Activated CD4-positive, alpha-beta memory T cell treated with anti-CD3 and anti-CD28 coated beads, Interleukin-2, amount 10 ng/mL, durations not matched to agents 7 days and 5 days (primary cell): Measurements from ENCODE around the gene USP14. TPM values are rescaled to one million over a fixed set of nuclear protein-coding genes. Genes with fewer than 3 reads are reported as not detected.

Experiments
- CTCF ChIA-PET: fragments of 350-600 bp; sonication (Branson Sonifier 250); formaldehyde crosslinking; loops from one replicate; lab custom pipeline; 2021; ENCODE audit warnings: antibody characterized with exemption, inconsistent platforms; lab: Charles Lee
- POLR2A ChIA-PET: fragments of 350-600 bp; sonication (Branson Sonifier 250); formaldehyde crosslinking; loops from one replicate; lab custom pipeline; 2021; ENCODE audit warnings: antibody characterized with exemption; lab: Charles Lee
- DNase-seq: peaks from one replicate; pipeline ENCODE4 v3.0.0-alpha.2; 2020
- H3K27ac Mint-ChIP-seq: one replicate; pipeline ENCODE4 v1.8.0; 2021; ENCODE audit warnings: mild to moderate bottlenecking, mixed read lengths
- H3K27me3 Mint-ChIP-seq: one replicate; pipeline ENCODE4 v1.8.0; 2021; ENCODE audit warnings: mixed read lengths
- H3K36me3 Mint-ChIP-seq: one replicate; pipeline ENCODE4 v1.8.0; 2021; ENCODE audit warnings: low read depth, mixed read lengths
- H3K4me1 Mint-ChIP-seq: one replicate; pipeline ENCODE4 v1.8.0; 2021; ENCODE audit warnings: mixed read lengths
- H3K4me3 Mint-ChIP-seq: one replicate; pipeline ENCODE4 v1.8.0; 2021; ENCODE audit warnings: mild to moderate bottlenecking, mixed read lengths
- H3K9me3 Mint-ChIP-seq: one replicate; pipeline ENCODE4 v1.8.0; 2021; ENCODE audit warnings: mixed read lengths
- total RNA-seq, 2 experiments: library from RNA; stranded (reverse); gene quantifications; one replicate each; pipeline ENCODE4 v1.2.3, GENCODE V29; 2021

USP14 gene
- total RNA-seq, 2 experiments from 2014 or later = 63.4 to 64.4 TPM

DNA sequence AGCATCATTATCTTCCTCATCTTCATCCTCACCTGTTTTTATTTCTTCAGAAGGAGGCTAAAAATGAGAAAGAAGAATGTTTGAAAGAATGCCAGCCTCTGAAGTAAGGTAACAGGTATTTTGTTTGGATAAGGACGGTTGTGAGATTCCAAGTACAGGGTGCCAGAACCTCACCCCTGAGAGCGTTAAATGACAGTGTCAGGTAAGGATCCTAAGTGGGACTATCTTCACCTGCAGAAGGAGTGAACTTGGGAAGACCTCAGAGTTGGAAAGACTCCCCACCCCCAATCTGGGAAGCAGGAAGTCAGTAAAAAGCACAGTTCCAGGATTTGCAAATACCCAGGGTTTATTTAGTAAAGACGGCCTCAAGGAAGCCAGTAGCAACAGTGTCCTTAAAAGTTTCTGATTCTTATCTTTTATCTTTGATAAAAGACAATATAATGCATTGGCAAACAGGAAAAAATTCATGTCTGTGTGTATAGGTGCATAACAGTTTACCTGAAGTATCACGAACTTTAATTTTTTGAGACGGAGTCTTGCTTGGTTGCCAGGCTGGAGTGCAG is 57.2 kb downstream of the USP14 start:
- H3K27me3 Mint-ChIP-seq = no peaks in the 10 kb centered on the region
- no peak for DNase-seq
- CTCF ChIA-PET = no interaction called here
- H3K36me3 Mint-ChIP-seq = peaks cover 69% of the 10 kb centered on the region
- H3K27ac Mint-ChIP-seq = no peak overlapping the region
- POLR2A ChIA-PET = interaction anchor here (1.1 to 1.5 kb wide), 2 partner anchors 10 to 53 kb away, joined by 3 read pairs; partner anchors contain the start of gene THOC1
- no peak overlapping the region for H3K4me3 Mint-ChIP-seq
- H3K9me3 Mint-ChIP-seq = no peaks in the 10 kb centered on the region
- no peaks in the 10 kb centered on the region for H3K4me1 Mint-ChIP-seq

DNA sequence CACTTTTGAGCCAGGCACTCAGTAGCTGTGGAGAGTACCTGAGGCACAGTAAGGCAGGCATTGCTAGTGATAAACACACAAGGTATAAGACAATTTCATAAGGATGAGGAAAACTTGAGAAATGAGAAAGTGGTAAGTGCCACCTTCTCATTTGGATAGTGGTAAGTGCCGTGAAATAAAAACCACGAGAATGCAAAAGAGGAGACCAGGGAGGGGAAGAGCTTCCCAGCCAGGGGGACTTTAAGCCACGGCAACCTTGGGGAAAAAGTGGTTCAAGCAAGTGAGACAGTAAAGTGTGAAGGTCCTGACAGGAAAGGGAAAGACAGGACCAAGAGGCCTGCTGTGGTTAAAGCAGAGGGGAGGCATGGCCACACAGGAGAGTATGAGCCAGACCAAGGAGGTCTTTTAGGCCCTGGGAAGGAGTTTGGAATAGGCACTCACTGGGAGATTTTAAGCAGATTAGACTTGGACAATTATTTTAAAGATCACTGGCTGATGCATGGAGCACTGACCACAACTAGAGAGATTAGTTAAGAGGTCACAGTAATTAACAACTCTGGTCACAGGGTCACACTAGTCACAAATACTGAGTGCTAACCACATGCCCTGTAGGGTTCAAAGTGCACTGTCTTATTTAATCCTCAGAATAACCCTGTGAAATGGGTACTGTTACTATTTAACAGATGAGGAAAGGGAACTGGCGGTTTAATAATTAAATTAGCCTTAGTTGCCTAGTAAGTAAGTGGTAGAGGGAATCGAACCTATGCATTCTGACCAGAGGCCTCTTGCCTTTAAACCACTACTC is 59.4 kb downstream of the USP14 start:
- peaks cover 60% of the 10 kb centered on the region for H3K36me3 Mint-ChIP-seq
- H3K4me3 Mint-ChIP-seq = no peak overlapping the region
- peak overlapping the region; percentile 3 for H3K27ac Mint-ChIP-seq
- no peaks in the 10 kb centered on the region for H3K27me3 Mint-ChIP-seq
- no peaks in the 10 kb centered on the region for H3K9me3 Mint-ChIP-seq
- ChIA-PET POLR2A (no interaction called here), CTCF (no interaction called here)
- no peaks in the 10 kb centered on the region for H3K4me1 Mint-ChIP-seq
- DNase-seq = no peak

DNA sequence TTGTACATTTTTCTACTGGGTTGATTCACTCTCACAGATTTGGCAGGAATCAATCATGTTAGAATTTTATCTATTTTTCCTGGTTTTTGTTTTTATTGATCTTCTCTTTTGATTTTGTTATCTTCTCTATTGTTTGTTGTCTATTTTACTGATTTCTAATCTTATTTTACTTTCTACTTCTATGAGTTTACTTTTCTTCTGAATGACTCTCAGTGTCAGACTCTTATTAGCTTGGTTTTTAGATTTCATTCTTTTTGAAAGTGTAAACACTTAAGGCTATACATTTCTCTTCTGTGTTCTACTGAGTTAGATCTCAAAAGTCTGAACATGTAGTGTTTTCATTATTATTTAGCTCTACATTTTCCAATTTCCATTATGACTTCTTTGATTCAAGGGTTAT is 62.4 kb downstream of the USP14 start:
- CTCF ChIA-PET = no interaction called here
- POLR2A ChIA-PET = no interaction called here
- no peak overlapping the region for H3K4me3 Mint-ChIP-seq
- H3K9me3 Mint-ChIP-seq = no peaks in the 10 kb centered on the region
- no peak overlapping the region for H3K27ac Mint-ChIP-seq
- no peaks in the 10 kb centered on the region for H3K4me1 Mint-ChIP-seq
- DNase-seq = no peak
- peaks cover 61% of the 10 kb centered on the region for H3K36me3 Mint-ChIP-seq
- H3K27me3 Mint-ChIP-seq = no peaks in the 10 kb centered on the region

DNA sequence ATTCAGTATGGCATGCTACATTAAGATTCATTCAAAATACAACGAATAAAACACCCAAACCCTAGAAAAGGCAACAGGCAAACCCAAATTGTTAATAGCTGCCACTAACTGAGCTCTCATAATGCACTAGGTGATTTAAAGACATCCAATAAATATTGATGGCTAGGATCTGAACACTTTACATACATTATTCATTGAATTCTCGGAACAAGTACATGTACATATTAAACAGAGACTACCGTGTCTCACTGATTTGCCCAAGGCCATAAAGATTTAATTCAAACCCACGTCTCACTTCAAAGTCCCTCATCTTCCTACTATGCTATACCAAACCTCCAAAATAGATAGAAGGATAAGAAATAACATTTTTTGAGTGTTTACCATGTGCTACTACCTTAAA is 67.4 kb downstream of the USP14 start:
- Mint-ChIP-seq H3K36me3 (peaks cover 43% of the 10 kb centered on the region), H3K27ac (no peak overlapping the region), H3K4me1 (no peaks in the 10 kb centered on the region), H3K27me3 (no peaks in the 10 kb centered on the region), H3K9me3 (no peaks in the 10 kb centered on the region), H3K4me3 (no peak overlapping the region)
- ChIA-PET POLR2A (interaction anchor here (1.1 to 1.5 kb wide), 2 partner anchors 10 to 12 kb away, joined by 3 to 4 read pairs; no protein-coding TSS in a partner anchor), CTCF (no interaction called here)
- no peak for DNase-seq

DNA sequence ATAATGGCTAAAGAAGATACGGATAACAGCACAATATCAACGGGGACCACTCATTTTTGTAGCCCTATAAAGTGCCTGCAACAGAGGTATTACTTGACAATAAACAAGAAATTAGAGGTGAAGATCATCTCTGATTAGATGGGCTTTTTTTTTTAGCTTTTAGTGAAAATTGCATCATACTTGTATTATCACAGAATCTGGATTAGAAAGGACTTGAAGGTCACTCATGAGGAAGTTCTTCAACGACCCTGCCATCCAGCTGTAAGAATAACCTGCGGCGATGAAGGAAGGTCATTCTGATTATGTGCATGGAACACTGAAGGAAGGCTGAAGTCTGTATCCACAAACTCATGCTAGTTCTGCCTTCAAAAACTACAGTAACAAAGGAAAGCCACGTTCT is 69.0 kb downstream of the USP14 start:
- Mint-ChIP-seq H3K27me3 (no peaks in the 10 kb centered on the region), H3K9me3 (no peaks in the 10 kb centered on the region), H3K4me3 (no peak overlapping the region), H3K4me1 (no peaks in the 10 kb centered on the region), H3K36me3 (peaks cover 42% of the 10 kb centered on the region), H3K27ac (no peak overlapping the region)
- POLR2A ChIA-PET = no interaction called here
- no peak for DNase-seq
- CTCF ChIA-PET = no interaction called here

DNA sequence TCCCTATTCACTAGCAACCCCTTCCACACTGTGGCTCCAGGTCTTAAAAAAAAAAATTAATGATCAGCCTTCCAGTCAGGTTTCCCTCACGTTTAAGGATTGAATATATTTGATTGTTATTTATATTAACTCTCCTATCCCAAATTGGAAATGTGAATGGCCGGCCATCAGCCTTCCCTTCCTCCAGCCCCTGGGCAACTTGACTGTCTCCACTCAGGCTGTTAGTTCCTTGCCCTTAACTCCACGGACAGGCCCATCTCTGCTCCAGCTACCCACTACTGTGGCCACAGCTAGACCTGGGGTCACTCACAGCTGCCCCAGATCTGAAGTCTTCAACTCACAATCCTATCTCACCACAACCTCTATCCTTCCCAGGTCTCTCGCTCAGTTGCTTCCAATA is 69.5 kb downstream of the USP14 start:
- CTCF ChIA-PET = no interaction called here
- H3K9me3 Mint-ChIP-seq = no peaks in the 10 kb centered on the region
- H3K4me3 Mint-ChIP-seq = no peak overlapping the region
- no peak overlapping the region for H3K27ac Mint-ChIP-seq
- peaks cover 37% of the 10 kb centered on the region for H3K36me3 Mint-ChIP-seq
- no peak for DNase-seq
- POLR2A ChIA-PET = no interaction called here
- no peaks in the 10 kb centered on the region for H3K4me1 Mint-ChIP-seq
- H3K27me3 Mint-ChIP-seq = no peaks in the 10 kb centered on the region

DNA sequence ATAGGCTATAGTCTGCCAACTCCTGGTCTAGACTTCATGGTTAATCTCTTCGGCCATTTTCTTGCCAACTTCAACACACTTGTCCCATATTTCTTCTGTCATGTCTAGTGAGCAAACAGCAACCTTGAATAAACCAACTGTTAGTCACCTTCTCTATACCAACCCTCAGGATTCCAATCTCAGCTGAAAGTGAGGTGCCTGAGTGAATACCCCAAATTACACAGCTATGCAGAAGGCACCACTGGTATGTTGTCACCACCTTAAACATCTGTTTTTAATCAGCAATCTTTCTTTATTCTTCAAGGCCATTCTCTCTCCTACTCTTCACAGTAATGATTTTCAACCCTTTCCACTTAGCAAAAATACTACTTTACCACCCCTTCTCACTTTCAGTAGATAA is 70.2 kb downstream of the USP14 start:
- Mint-ChIP-seq H3K4me3 (no peak overlapping the region), H3K9me3 (no peaks in the 10 kb centered on the region), H3K27me3 (no peaks in the 10 kb centered on the region), H3K4me1 (no peaks in the 10 kb centered on the region), H3K27ac (no peak overlapping the region), H3K36me3 (peaks cover 32% of the 10 kb centered on the region)
- DNase-seq = no peak
- ChIA-PET POLR2A (no interaction called here), CTCF (no interaction called here)

DNA sequence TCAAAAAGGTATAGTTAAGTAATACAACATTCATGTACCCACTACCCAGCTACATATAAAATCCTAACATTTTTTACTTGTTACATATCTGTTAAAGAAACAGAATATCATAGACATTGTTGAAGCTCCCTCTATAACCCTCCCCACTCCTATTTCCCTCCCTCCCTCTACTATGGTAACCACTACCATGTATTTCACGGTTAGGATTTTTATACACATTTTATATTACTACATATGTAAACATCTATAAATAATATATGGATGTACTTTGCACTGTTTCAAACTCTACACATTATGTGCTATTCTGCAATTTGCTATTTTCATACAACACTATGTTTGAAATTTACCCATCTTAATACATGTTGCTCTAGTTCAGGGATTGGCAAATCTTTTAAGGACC is 73.2 kb downstream of the USP14 start:
- CTCF ChIA-PET = no interaction called here
- POLR2A ChIA-PET = no interaction called here
- Mint-ChIP-seq H3K27me3 (no peaks in the 10 kb centered on the region), H3K9me3 (no peaks in the 10 kb centered on the region), H3K36me3 (peaks cover 15% of the 10 kb centered on the region), H3K4me3 (no peak overlapping the region), H3K4me1 (no peaks in the 10 kb centered on the region), H3K27ac (no peak overlapping the region)
- no peak for DNase-seq

DNA sequence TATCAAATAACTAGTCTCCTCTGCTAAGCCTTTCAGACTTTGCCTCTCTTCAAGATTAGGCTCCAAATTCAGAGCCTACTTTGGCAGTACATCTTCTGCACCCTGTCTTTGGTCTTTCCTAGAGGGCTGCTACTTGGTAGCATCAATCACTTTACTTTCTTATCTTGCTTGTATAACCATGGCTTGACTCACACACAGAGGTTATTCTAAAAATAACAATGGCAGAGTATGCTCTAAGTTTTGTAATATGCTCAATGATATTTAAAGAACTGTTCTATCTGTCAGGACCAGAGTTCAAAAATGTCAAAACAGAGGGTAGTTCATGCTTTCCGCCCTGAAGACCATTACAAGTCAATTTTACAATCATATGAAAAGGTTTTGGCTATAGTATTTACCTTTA is 81.8 kb downstream of the USP14 start:
- Mint-ChIP-seq H3K4me3 (no peak overlapping the region), H3K9me3 (no peaks in the 10 kb centered on the region), H3K36me3 (peaks cover 41% of the 10 kb centered on the region), H3K4me1 (no peaks in the 10 kb centered on the region), H3K27me3 (no peaks in the 10 kb centered on the region), H3K27ac (no peak overlapping the region)
- ChIA-PET CTCF (no interaction called here), POLR2A (no interaction called here)
- no peak for DNase-seq

DNA sequence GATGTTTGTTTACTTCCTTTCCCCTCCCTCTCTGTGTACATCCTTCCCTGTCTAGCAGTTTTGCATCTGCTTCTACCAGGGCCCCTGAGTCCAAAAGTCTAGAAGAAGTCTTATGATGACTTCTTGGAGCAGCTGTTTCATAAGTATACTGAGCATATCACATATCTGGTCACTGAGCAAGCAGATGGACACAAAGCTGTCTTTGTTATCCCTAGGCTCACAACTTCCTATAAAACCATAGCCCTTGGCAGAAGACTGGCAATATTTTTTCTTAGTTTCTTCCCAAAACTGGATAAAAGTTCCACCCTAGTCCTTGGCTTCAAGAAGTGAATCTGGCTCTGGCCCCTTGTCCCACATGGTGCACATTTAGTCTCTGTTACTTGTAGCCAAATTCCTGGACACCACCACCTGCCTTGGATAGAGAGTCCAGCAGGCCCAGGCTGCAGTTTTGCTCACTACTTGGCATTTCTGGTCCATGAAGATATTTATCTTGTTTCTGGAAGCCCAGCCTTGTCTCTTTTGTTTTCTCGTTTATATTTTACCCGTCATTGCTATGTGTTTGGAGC is 87.0 kb downstream of the USP14 start:
- ChIA-PET CTCF (no interaction called here), POLR2A (interaction anchor here (2.9 kb wide), 1 partner anchor 22 kb away, joined by 9 read pairs; the partner anchor contains the start of gene THOC1)
- Mint-ChIP-seq H3K36me3 (peaks cover 56% of the 10 kb centered on the region), H3K27me3 (no peaks in the 10 kb centered on the region), H3K27ac (no peak overlapping the region), H3K9me3 (no peaks in the 10 kb centered on the region), H3K4me1 (no peaks in the 10 kb centered on the region), H3K4me3 (no peak overlapping the region)
- DNase-seq = no peak

DNA sequence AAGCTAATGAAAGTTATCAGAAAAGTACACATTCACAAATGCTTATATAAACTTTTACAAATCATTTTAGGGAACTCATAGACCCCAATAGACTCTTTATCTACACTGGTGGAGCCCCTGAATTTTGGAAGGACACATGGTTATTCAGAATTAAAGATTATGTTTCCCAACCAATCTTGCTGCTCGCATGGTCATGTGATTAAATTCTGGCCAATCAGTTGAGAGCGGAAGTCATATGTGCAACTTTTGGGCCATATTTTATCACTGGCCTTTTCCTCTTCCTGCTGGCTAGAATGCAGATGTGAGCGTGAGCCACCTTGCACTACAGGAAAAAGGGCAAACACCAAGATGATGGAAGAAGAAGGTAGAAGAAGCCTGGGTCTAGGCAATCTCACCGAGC is 89.7 kb downstream of the USP14 start:
- DNase-seq = no peak
- Mint-ChIP-seq H3K27ac (no peak overlapping the region), H3K4me1 (no peaks in the 10 kb centered on the region), H3K27me3 (no peaks in the 10 kb centered on the region), H3K36me3 (peaks cover 63% of the 10 kb centered on the region), H3K9me3 (no peaks in the 10 kb centered on the region), H3K4me3 (no peak overlapping the region)
- POLR2A ChIA-PET = interaction anchor here (1.2 to 2.9 kb wide), 2 partner anchors 20 to 22 kb away, joined by 3 to 9 read pairs; partner anchors contain the start of gene THOC1
- CTCF ChIA-PET = no interaction called here

DNA sequence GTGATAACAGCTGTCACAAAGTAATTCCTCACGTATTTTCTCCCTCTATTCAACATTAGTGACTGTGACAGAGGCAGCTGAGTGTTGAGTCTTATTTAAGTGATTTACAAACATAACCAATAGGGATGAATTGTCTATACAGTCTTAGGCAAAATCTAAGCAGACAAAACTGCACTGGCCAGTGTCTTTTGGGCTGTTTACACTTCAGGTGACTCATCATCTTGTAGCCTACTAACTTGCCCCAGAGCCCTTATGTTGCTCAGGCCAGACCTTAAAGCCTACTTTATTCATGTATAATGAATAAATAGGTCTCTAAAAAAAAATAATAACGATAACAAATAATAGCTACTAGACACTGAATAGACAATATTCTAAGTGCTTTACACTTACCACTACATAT is 92.3 kb downstream of the USP14 start:
- ChIA-PET CTCF (no interaction called here), POLR2A (interaction anchor here (0.7 kb wide), 1 partner anchor 389 kb away, joined by 3 read pairs; no protein-coding TSS in a partner anchor)
- Mint-ChIP-seq H3K36me3 (peaks cover 51% of the 10 kb centered on the region), H3K4me1 (no peaks in the 10 kb centered on the region), H3K27me3 (no peaks in the 10 kb centered on the region), H3K27ac (no peak overlapping the region), H3K9me3 (no peaks in the 10 kb centered on the region), H3K4me3 (no peak overlapping the region)
- DNase-seq = no peak

DNA sequence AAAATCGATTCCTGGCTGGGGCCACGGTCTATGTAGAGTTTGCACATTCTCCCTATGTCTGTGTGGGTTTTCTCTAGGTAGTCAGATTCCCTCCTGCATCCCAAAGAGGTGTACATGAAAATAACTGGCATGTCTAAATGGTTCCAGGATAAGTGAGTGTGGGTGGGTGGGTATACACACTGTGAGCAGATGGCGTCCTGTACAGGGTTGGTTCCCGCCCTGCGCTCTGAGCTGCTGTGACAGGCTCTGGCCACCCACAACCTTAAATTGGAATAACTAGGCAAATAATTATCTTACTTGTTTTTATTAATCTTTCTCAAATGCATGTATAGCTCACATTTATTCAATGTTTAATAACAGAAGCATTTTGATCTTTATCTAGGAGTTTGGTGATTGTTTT is 93.2 kb downstream of the USP14 start:
- no peak overlapping the region for H3K27ac Mint-ChIP-seq
- CTCF ChIA-PET = interaction anchor here (1.1 kb wide), 1 partner anchor 17 kb away, joined by 3 read pairs; the partner anchor contains the start of gene THOC1
- no peaks in the 10 kb centered on the region for H3K4me1 Mint-ChIP-seq
- H3K36me3 Mint-ChIP-seq = peaks cover 53% of the 10 kb centered on the region
- DNase-seq = no peak
- H3K4me3 Mint-ChIP-seq = no peak overlapping the region
- H3K9me3 Mint-ChIP-seq = no peaks in the 10 kb centered on the region
- no peaks in the 10 kb centered on the region for H3K27me3 Mint-ChIP-seq
- POLR2A ChIA-PET = interaction anchor here (2.4 kb wide), 1 partner anchor 16 kb away, joined by 12 read pairs; the partner anchor contains the start of gene THOC1
